ENCODE data around the gene LRIG1. TPM values are rescaled to one million over a fixed set of nuclear protein-coding genes. Genes with fewer than 3 reads are reported as not detected.

The LRIG1 gene
- total RNA-seq, 1 donor = 14.1 TPM

DNA sequence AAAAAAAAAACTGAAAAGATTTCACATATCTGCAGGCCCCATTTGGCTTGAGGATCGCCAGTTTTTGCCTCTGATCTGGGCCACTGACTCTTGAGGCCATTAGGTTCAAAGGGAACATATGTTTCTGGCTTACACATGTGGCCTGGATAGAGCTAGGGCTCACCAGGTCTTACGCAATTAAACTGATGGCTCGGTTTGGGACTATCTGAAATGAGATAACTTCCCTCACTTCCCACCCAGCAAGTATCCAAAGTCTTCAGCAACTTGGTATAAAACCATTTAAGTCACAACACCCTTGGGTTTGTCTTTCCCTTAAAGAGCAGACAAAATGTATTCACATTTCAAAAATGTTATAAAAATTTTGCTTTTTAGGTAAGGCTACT is 36.3 kb downstream of the LRIG1 start:
- Histone ChIP-seq H3K4me1 (ENCODE audit: insufficient read depth, low read length) (peaks cover 28% of the 10 kb centered on the region), H3K4me2 (ENCODE audit: insufficient read depth, low read length) (no peak overlapping the region), H3K27me3 (ENCODE audit: insufficient read depth, low read length) (no peaks in the 10 kb centered on the region), H3K79me2 (ENCODE audit: insufficient read depth, low read length) (no peaks in the 10 kb centered on the region), H3K4me3 (ENCODE audit: insufficient read depth, low read length) (no peak overlapping the region), H3K9me3 (ENCODE audit: low read depth, low read length) (no peaks in the 10 kb centered on the region), H3K27ac (ENCODE audit: low read depth, low read length) (no peak overlapping the region), H3K36me3 (ENCODE audit: insufficient read depth, low read length) (no peaks in the 10 kb centered on the region), H4K20me1 (ENCODE audit: insufficient read depth, low read length) (no peaks in the 10 kb centered on the region), H2AFZ (ENCODE audit: low read length) (no peak overlapping the region)
- no peak for DNase-seq (ENCODE audit: insufficient read length, low spot score, missing footprints)
- TF ChIP-seq, protein P1, sequence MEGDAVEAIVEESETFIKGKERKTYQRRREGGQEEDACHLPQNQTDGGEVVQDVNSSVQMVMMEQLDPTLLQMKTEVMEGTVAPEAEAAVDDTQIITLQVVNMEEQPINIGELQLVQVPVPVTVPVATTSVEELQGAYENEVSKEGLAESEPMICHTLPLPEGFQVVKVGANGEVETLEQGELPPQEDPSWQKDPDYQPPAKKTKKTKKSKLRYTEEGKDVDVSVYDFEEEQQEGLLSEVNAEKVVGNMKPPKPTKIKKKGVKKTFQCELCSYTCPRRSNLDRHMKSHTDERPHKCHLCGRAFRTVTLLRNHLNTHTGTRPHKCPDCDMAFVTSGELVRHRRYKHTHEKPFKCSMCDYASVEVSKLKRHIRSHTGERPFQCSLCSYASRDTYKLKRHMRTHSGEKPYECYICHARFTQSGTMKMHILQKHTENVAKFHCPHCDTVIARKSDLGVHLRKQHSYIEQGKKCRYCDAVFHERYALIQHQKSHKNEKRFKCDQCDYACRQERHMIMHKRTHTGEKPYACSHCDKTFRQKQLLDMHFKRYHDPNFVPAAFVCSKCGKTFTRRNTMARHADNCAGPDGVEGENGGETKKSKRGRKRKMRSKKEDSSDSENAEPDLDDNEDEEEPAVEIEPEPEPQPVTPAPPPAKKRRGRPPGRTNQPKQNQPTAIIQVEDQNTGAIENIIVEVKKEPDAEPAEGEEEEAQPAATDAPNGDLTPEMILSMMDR (IDR thresholded peaks at IDR 0.05; ENCODE audit: extremely low read depth, low read depth, low read length) = no peak

- Histone ChIP-seq H3K27ac (ENCODE audit: low read depth, low read length) (peak overlapping the region; percentile 50), H3K4me1 (ENCODE audit: insufficient read depth, low read length) (peaks cover 22% of the 10 kb centered on the region), H3K36me3 (ENCODE audit: insufficient read depth, low read length) (no peaks in the 10 kb centered on the region), H3K4me3 (ENCODE audit: insufficient read depth, low read length) (no peak overlapping the region), H3K27me3 (ENCODE audit: insufficient read depth, low read length) (no peaks in the 10 kb centered on the region), H3K79me2 (ENCODE audit: insufficient read depth, low read length) (no peaks in the 10 kb centered on the region), H3K9me3 (ENCODE audit: low read depth, low read length) (no peaks in the 10 kb centered on the region), H4K20me1 (ENCODE audit: insufficient read depth, low read length) (no peaks in the 10 kb centered on the region), H3K4me2 (ENCODE audit: insufficient read depth, low read length) (no peak overlapping the region), H2AFZ (ENCODE audit: low read length) (no peak overlapping the region)
- TF ChIP-seq, protein P1 (IDR thresholded peaks at IDR 0.05; ENCODE audit: extremely low read depth, low read depth, low read length) = no peak
- DNase-seq (ENCODE audit: insufficient read length, low spot score, missing footprints) = no peak
Measured at GRCh38 chr3:66463730-66464511, 36.9 kb downstream of the LRIG1 start.

DNA sequence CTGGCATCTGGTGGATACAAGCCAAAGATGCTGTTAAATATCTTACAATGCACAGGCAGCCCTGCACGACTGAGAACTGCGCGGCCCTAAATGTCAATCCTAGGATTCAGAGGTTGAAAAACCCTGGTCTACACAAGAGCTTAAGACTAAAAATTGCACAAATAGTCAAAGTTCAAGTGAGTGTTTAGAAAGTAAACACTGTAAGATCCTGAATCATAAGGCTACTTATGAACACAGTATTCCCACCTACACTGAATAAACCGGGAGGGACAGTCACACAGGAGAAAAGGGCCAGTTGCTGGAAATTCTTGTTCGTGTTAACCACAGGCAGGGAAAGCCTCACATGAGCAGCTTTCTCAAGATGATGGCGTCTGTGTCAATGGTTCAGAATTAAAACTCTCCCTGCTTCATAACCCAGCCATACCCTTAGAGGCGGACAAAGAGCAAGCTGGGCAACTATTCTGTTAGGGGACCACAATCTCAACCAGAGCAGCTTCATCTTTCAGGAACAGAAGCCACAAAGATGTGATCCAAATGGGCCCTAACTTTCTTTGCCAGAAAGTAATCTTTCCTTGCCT is 37.7 kb downstream of the LRIG1 start:
- no peak for DNase-seq (ENCODE audit: insufficient read length, low spot score, missing footprints)
- no peaks in the 10 kb centered on the region for H3K9me3 ChIP-seq (ENCODE audit: low read depth, low read length)
- H3K27me3 ChIP-seq (ENCODE audit: insufficient read depth, low read length) = no peaks in the 10 kb centered on the region
- H3K27ac ChIP-seq (ENCODE audit: low read depth, low read length) = peak overlapping the region; percentile 50
- H4K20me1 ChIP-seq (ENCODE audit: insufficient read depth, low read length) = no peaks in the 10 kb centered on the region
- no peak overlapping the region for H3K4me2 ChIP-seq (ENCODE audit: insufficient read depth, low read length)
- TF ChIP-seq, protein P1 (IDR thresholded peaks at IDR 0.05; ENCODE audit: extremely low read depth, low read depth, low read length) = no peak
- H3K4me3 ChIP-seq (ENCODE audit: insufficient read depth, low read length) = no peak overlapping the region
- H2AFZ ChIP-seq (ENCODE audit: low read length) = peak overlapping the region; percentile 10
- H3K79me2 ChIP-seq (ENCODE audit: insufficient read depth, low read length) = no peaks in the 10 kb centered on the region
- no peaks in the 10 kb centered on the region for H3K36me3 ChIP-seq (ENCODE audit: insufficient read depth, low read length)
- H3K4me1 ChIP-seq (ENCODE audit: insufficient read depth, low read length) = peaks cover 14% of the 10 kb centered on the region

GRCh38 chr3:66457252-66457651 is 43.6 kb downstream of the LRIG1 start:
- peaks cover 7% of the 10 kb centered on the region for H3K4me1 ChIP-seq (ENCODE audit: insufficient read depth, low read length)
- no peaks in the 10 kb centered on the region for H3K79me2 ChIP-seq (ENCODE audit: insufficient read depth, low read length)
- no peaks in the 10 kb centered on the region for H3K9me3 ChIP-seq (ENCODE audit: low read depth, low read length)
- TF ChIP-seq, protein P1 (IDR thresholded peaks at IDR 0.05; ENCODE audit: extremely low read depth, low read depth, low read length) = no peak
- no peak overlapping the region for H3K4me2 ChIP-seq (ENCODE audit: insufficient read depth, low read length)
- H3K27me3 ChIP-seq (ENCODE audit: insufficient read depth, low read length) = no peaks in the 10 kb centered on the region
- no peak overlapping the region for H3K4me3 ChIP-seq (ENCODE audit: insufficient read depth, low read length)
- no peaks in the 10 kb centered on the region for H3K36me3 ChIP-seq (ENCODE audit: insufficient read depth, low read length)
- H4K20me1 ChIP-seq (ENCODE audit: insufficient read depth, low read length) = no peaks in the 10 kb centered on the region
- no peak overlapping the region for H3K27ac ChIP-seq (ENCODE audit: low read depth, low read length)
- no peak overlapping the region for H2AFZ ChIP-seq (ENCODE audit: low read length)
- DNase-seq (ENCODE audit: insufficient read length, low spot score, missing footprints) = no peak

Data from osteoblast (primary cell).